MM.1S (cell line): ENCODE results near the gene GEMIN5.

ENCODE experiments used
- DNase-seq: peaks from one replicate; pipeline ENCODE4 v3.0.0-alpha.2; 2015
- H2AFZ ChIP-seq: fragments of 300-600 bp; sonication (generic); 2 replicates; pipeline ENCODE4 v1.6.0; 2016; ENCODE audit warnings: antibody characterized with exemption, low read length
- H3F3A ChIP-seq: fragments of 300-600 bp; sonication (generic); 2 replicates; pipeline ENCODE4 v1.6.1; 2016; ENCODE audit warnings: mild to moderate bottlenecking, antibody characterized with exemption, low read length, moderate library complexity, mixed read lengths; ENCODE audit not compliant: insufficient read depth
- H3K27ac ChIP-seq: fragments of 300-600 bp; sonication (generic); 2 replicates; pipeline ENCODE4 v1.5.1; 2016; ENCODE audit warnings: mild to moderate bottlenecking, low read length
- H3K27me3 ChIP-seq: fragments of 300-600 bp; sonication (generic); replicated peaks from 2 replicates; pipeline ENCODE4 v1.6.0; 2016; ENCODE audit warnings: low read length; ENCODE audit not compliant: insufficient read depth
- H3K36me3 ChIP-seq: fragments of 300-600 bp; sonication (generic); replicated peaks from 2 replicates; pipeline ENCODE4 v1.6.1; 2016; ENCODE audit warnings: mild to moderate bottlenecking, low read length, mixed read lengths; ENCODE audit not compliant: insufficient read depth
- H3K4me1 ChIP-seq: fragments of 300-600 bp; sonication (generic); 2 replicates; pipeline ENCODE4 v1.6.1; 2016; ENCODE audit warnings: low read length, mixed read lengths
- H3K4me2 ChIP-seq: fragments of 300-600 bp; sonication (generic); 2 replicates; pipeline ENCODE4 v1.6.0; 2016; ENCODE audit warnings: low read depth, low read length
- H3K4me3 ChIP-seq: fragments of 300-600 bp; sonication (generic); 2 replicates; pipeline ENCODE4 v1.5.1; 2016; ENCODE audit warnings: low read length, mixed read lengths
- H3K79me2 ChIP-seq: fragments of 300-600 bp; sonication (generic); 2 replicates; pipeline ENCODE4 v1.6.1; 2016; ENCODE audit warnings: mixed run types, low read length, mixed read lengths
- H3K9ac ChIP-seq: fragments of 300-600 bp; sonication (generic); 2 replicates; pipeline ENCODE4 v1.6.1; 2016; ENCODE audit warnings: low read length, mixed read lengths
- H3K9me2 ChIP-seq: fragments of 300-600 bp; sonication (generic); replicated peaks from 2 replicates; pipeline ENCODE4 v1.6.1; 2016; ENCODE audit warnings: mild to moderate bottlenecking, low read length, mixed read lengths; ENCODE audit not compliant: insufficient read depth
- H3K9me3 ChIP-seq: fragments of 300-600 bp; sonication (generic); replicated peaks from 2 replicates; pipeline ENCODE4 v1.6.1; 2016; ENCODE audit warnings: mild to moderate bottlenecking, low read length, mixed read lengths; ENCODE audit not compliant: insufficient read depth
- H4K20me1 ChIP-seq: fragments of 300-600 bp; sonication (generic); 2 replicates; pipeline ENCODE4 v1.6.1; 2016; ENCODE audit warnings: mild to moderate bottlenecking, low read length, moderate library complexity, mixed read lengths; ENCODE audit not compliant: insufficient read depth
- CTCF ChIP-seq: fragments of 300-600 bp; sonication (generic); IDR thresholded peaks from 2 replicates; pipeline ENCODE4 v1.5.1; 2016; ENCODE audit warnings: antibody characterized with exemption, low read length, mixed read lengths
- EZH2 ChIP-seq: fragments of 300-600 bp; sonication (generic); optimal IDR thresholded peaks from 2 replicates; pipeline ENCODE3; 2017; ENCODE audit warnings: low read depth, mild to moderate bottlenecking, antibody characterized with exemption, low read length, mixed read lengths
- EZH2phosphoT487 ChIP-seq: fragments of 300-600 bp; sonication (generic); IDR thresholded peaks from 2 replicates; pipeline ENCODE4 v1.6.1; 2018; ENCODE audit warnings: antibody characterized with exemption, low read length

Gene GEMIN5

DNA sequence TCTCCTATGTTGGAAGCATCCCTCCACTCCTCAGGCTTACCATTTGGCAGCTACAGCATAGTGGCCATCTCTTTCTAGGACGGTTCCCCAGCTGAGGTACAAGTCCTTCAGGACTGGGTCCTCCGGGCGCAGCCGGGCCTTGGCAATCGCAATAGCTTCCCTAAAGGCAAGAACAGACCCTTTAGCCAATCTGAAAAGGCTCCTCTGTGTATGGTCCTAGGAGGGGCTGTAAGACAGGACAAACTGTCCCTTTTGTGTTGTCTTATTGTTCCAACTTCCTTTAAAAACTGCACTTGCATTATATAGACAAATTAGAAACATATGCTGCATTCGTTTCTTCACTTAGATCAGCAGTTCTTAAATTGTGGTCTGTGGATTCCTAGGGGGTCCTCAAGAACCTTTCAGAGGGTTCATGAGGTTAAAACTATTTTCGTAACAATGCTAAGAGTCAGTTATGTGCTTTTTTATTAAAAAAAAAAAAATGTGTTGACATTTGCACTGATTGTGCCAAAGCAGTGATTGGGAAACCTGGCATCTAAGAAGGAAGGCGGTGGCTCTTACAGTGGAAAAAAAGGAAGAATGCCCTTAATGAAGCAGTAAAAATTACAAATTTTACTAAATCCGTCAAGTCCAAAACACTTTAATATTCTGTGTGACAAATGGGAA, 38.7 kb downstream of the GEMIN5 start:
- Histone ChIP-seq H3K4me1 (no peaks in the 10 kb centered on the region), H2AFZ (no peak overlapping the region), H3K27ac (no peak overlapping the region), H4K20me1 (no peaks in the 10 kb centered on the region), H3F3A (no peaks in the 10 kb centered on the region), H3K79me2 (no peaks in the 10 kb centered on the region), H3K9me2 (no peaks in the 10 kb centered on the region), H3K36me3 (peaks cover 21% of the 10 kb centered on the region), H3K9me3 (no peaks in the 10 kb centered on the region; the same call in 1 of the 2 replicates), H3K4me3 (no peak overlapping the region), H3K9ac (no peak overlapping the region), H3K4me2 (no peak overlapping the region), H3K27me3 (no peaks in the 10 kb centered on the region)
- no peak for DNase-seq
- no peak for TF ChIP-seq EZH2phosphoT487
- no peak for TF ChIP-seq CTCF
- TF ChIP-seq EZH2, result no peak

DNA sequence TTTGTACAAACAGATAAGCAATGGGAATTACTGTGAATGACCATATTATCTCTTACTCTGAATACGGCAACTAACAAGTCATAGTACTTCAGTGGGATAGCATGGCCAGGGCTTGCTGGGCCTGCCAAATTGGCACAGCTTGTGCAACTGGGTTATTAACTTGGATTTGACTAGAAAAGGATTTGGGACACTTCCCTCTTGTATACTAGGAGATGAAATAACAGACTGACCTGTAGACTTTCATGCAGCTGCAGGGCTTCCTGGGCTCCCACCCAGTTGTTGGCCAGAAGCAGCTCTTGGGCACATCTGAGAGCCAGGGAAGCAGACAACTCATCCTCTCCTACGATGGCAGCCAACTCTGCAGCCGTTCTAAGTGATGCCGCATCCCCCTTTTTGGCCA, 39.8 kb downstream of the GEMIN5 start:
- no peak overlapping the region for H3K9ac ChIP-seq
- H3K79me2 ChIP-seq, result no peaks in the 10 kb centered on the region
- H3K4me3 ChIP-seq, result no peak overlapping the region
- TF ChIP-seq EZH2phosphoT487 (no peak), CTCF (no peak), EZH2 (no peak)
- no peak overlapping the region for H3K27ac ChIP-seq
- no peaks in the 10 kb centered on the region for H3K27me3 ChIP-seq
- H3K4me1 ChIP-seq, result no peaks in the 10 kb centered on the region
- peaks cover 18% of the 10 kb centered on the region for H3K36me3 ChIP-seq
- no peaks in the 10 kb centered on the region for H4K20me1 ChIP-seq
- H3K4me2 ChIP-seq, result no peak overlapping the region
- H3K9me3 ChIP-seq, result no peaks in the 10 kb centered on the region; the same call in 1 of the 2 replicates
- no peaks in the 10 kb centered on the region for H3K9me2 ChIP-seq
- no peaks in the 10 kb centered on the region for H3F3A ChIP-seq
- no peak for DNase-seq
- no peak overlapping the region for H2AFZ ChIP-seq

DNA sequence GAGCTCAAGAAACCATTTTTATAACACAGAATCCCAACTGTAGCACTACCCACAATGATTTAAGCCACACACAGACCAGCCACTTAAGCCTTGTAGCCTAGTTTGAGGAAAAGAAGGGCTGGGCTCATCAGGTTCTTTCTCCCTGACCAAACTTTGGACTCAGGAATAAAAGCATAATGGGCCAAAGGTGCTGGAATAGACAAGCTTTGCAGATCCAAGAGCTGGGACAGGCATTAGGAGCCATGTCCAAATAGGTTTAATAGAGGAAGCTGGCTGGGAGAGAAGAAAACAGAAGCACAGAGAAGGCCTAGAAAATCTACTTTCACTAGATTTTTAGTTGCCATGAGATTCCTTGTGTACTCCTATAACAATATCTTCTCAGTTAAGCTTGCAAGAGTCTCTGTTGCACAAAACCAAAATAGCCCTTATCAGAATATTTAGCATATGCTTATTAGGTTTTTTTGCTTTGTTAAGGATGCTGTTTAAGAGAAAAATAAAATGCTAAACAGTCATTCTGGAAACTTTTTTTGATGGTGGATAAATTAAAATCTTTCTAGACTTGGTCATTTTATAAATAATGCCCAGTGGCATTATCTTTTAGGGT, 41.3 kb downstream of the GEMIN5 start:
- Histone ChIP-seq H3K36me3 (peaks cover 11% of the 10 kb centered on the region), H3K27ac (no peak overlapping the region), H3K4me2 (no peak overlapping the region), H3K27me3 (no peaks in the 10 kb centered on the region), H3K4me1 (no peaks in the 10 kb centered on the region), H3K9me3 (no peaks in the 10 kb centered on the region; the same call in 1 of the 2 replicates), H4K20me1 (no peaks in the 10 kb centered on the region), H3K79me2 (no peaks in the 10 kb centered on the region), H3F3A (no peaks in the 10 kb centered on the region), H3K4me3 (no peak overlapping the region), H3K9me2 (no peaks in the 10 kb centered on the region), H2AFZ (no peak overlapping the region), H3K9ac (no peak overlapping the region)
- DNase-seq, result no peak
- TF ChIP-seq EZH2, result no peak
- TF ChIP-seq EZH2phosphoT487, result no peak
- no peak for TF ChIP-seq CTCF
